Naive thymus-derived CD8-positive, alpha-beta T cell (primary cell): Measurements from ENCODE around the gene HLA-G. TPM values are rescaled to one million over a fixed set of nuclear protein-coding genes. Genes with fewer than 3 reads are reported as not detected.

ENCODE experiments used
- ATAC-seq, 2 donors: fragments of 150-1000 bp; cut with Tn5 transposase in 1 of 2; sonication (Bioruptor Pico), chemical (Tn5 transposase) in 1 of 2; 1 replicate in 1 of 2; 2 replicates in 1 of 2; pipeline ENCODE4 v1.10.0; 2021; ENCODE audit warnings: mild to moderate bottlenecking in 2 of 2, moderate library complexity in 2 of 2
- POLR2A ChIA-PET: fragments of 350-600 bp; sonication (Branson Sonifier 250); formaldehyde crosslinking; loops from one replicate; lab custom pipeline; 2021; ENCODE audit warnings: antibody characterized with exemption; lab: Charles Lee
- DNase-seq, 10 donors: peaks; one replicate each; pipeline versions ENCODE4 v3.0.0 to v3.0.0-alpha.2; 2020 to 2022
- H3K27ac Mint-ChIP-seq, 10 donors: one replicate each; pipeline ENCODE4 v1.8.0; 2020 to 2022; ENCODE audit warnings: mild to moderate bottlenecking in 10 of 10, mixed read lengths in 10 of 10, moderate library complexity in 4 of 10, inconsistent platforms in 1 of 10
- H3K27me3 Mint-ChIP-seq, 5 donors: one replicate each; pipeline ENCODE4 v1.8.0; 2021 to 2022; ENCODE audit warnings: mixed read lengths in 5 of 5
- H3K36me3 Mint-ChIP-seq, 3 donors: one replicate each; pipeline ENCODE4 v1.8.0; 2020 to 2022; ENCODE audit warnings: mixed read lengths in 3 of 3, mild to moderate bottlenecking in 2 of 3, inconsistent platforms in 1 of 3
- H3K4me1 Mint-ChIP-seq, 4 donors: one replicate each; pipeline ENCODE4 v1.8.0; 2021 to 2022; ENCODE audit warnings: mixed read lengths in 4 of 4
- H3K4me3 Mint-ChIP-seq, 10 donors: one replicate each; pipeline ENCODE4 v1.8.0; 2020 to 2022; ENCODE audit warnings: mild to moderate bottlenecking in 10 of 10, mixed read lengths in 10 of 10, moderate library complexity in 6 of 10, inconsistent platforms in 1 of 10
- H3K9me3 Mint-ChIP-seq, 9 donors: one replicate each; pipeline ENCODE4 v1.8.0; 2020 to 2022; ENCODE audit warnings: mixed read lengths in 9 of 9, mild to moderate bottlenecking in 3 of 9, inconsistent platforms in 1 of 9, moderate library complexity in 1 of 9
- polyA plus RNA-seq, 3 donors: library from polyadenylated mRNA; unstranded; fragments of 300-500 nt; fragmentation: Illumina TruSeq; gene quantifications; one replicate each; pipeline ENCODE4 v1.2.3, GENCODE V29; 2021
- total RNA-seq, 8 experiments: library from RNA in 2 of 8; stranded (reverse) in 2 of 8; gene quantifications; one replicate each; pipeline ENCODE4 v1.2.3 and lab custom pipeline; 2021 to 2026

HLA-G gene
- total and polyA plus RNA-seq, 5 experiments from 2014 or later: 0.75 to 1.9 (median 1.4) TPM

DNA sequence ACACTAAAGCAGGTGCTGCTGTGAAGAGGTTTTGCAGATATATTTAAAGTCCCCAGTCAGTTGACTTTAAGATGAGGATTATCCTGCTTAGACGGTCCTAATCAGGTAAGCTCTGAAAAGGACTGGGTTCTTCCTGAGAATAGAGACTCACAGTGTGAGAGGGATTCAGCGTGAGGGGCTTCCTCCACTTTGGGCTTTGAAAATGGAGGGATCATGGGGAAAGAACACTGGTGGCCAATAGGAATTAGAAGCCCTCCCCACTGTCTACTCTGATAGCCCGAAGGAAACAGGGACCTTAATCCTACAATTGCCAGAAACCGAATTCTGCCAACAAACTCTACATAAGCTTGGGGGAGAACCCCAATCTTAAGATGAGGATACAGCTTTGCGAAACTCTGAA lies 29.7 kb upstream of the HLA-G start:
- Mint-ChIP-seq H3K9me3 (no peaks in the 10 kb centered on the region), H3K36me3 (no peaks in the 10 kb centered on the region), H3K4me1 (peaks cover 5 to 9% (median 6%) of the 10 kb centered on the region in 4 donors), H3K27ac (no peak overlapping the region), H3K27me3 (peaks cover 15 to 45% (median 18%) of the 10 kb centered on the region in 5 donors), H3K4me3 (no peak overlapping the region)
- no peak for DNase-seq
- POLR2A ChIA-PET: interaction anchor here (1.1 kb wide), 1 partner anchor 155 kb away, joined by 3 read pairs; no protein-coding TSS in a partner anchor
- ATAC-seq: no peak

DNA sequence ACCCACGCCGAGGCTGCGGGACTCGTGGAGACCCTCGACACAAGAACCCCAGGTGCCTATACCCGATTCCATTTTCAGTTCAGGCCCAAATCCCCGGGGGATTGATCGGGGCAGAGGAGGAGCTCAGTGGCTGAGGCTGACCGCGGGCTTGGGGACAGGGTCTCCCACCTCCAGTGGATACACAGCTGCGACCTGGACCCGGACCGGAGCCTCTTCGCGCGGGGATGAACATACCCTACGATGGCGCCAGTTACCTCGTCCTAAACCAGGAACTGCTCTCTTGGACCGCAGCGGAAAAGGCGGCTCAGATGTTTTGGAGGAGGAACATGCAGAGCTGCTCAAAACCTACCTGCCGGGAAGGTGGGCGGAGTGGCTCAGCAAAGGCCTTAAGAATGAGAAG lies 27.4 kb upstream of the HLA-G start:
- POLR2A ChIA-PET: interaction anchor here (0.5 kb wide), 1 partner anchor 985 kb away, joined by 7 read pairs; no protein-coding TSS in a partner anchor
- no peaks in the 10 kb centered on the region for H3K9me3 Mint-ChIP-seq
- ATAC-seq: no peak
- no peak for DNase-seq
- peaks cover 5 to 30% (median 14%) of the 10 kb centered on the region in 5 donors for H3K27me3 Mint-ChIP-seq
- no peaks in the 10 kb centered on the region for H3K36me3 Mint-ChIP-seq
- no peaks in the 10 kb centered on the region for H3K4me1 Mint-ChIP-seq
- no peak overlapping the region for H3K4me3 Mint-ChIP-seq
- no peak overlapping the region for H3K27ac Mint-ChIP-seq

DNA sequence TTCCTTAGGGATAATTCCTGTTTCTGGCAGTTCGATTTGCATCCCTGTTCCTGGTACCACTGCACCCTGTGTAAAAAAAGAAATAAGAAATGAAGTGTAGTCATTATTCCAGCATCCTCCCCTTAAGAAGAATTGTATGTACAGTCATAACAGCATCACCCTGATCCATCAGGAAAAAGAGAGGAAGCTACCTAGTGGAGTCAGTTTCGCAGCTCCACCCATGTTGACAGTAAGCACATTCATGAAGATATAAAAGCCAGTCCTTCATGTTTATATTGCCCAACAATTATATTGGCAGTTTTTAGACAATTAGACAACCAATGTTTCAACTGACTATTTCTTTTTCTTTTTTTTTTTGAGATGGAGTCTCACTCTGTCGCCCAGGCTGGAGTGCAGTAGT lies 21.2 kb upstream of the HLA-G start:
- DNase-seq: no peak
- H3K27me3 Mint-ChIP-seq: peaks cover 10 to 32% (median 18%) of the 10 kb centered on the region in 5 donors
- H3K9me3 Mint-ChIP-seq: no peaks in the 10 kb centered on the region
- H3K4me3 Mint-ChIP-seq: no peak overlapping the region
- no peak overlapping the region for H3K27ac Mint-ChIP-seq
- no peaks in the 10 kb centered on the region for H3K36me3 Mint-ChIP-seq
- POLR2A ChIA-PET: no interaction called here
- no peaks in the 10 kb centered on the region for H3K4me1 Mint-ChIP-seq
- no peak for ATAC-seq

DNA sequence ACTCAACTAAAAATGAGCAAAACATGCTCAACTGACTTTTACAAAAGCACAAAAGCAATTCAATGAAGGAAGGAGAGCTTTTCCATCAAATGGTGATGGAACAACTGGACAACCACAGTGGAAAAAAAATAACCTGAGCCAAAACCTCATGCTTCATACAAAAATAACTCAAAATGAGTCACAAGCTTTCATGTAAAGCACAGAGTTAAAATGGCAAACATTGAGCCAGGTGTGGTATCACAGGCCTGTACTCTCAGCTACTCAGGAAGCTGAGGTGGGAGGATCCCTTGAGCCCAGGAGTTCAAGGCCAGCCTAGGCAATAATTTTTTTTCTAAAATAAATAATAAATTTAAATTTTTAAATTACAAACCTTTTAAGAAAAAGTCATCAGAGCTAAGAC lies 18.4 kb upstream of the HLA-G start:
- no peaks in the 10 kb centered on the region for H3K4me1 Mint-ChIP-seq
- POLR2A ChIA-PET: no interaction called here
- ATAC-seq: no peak

DNA sequence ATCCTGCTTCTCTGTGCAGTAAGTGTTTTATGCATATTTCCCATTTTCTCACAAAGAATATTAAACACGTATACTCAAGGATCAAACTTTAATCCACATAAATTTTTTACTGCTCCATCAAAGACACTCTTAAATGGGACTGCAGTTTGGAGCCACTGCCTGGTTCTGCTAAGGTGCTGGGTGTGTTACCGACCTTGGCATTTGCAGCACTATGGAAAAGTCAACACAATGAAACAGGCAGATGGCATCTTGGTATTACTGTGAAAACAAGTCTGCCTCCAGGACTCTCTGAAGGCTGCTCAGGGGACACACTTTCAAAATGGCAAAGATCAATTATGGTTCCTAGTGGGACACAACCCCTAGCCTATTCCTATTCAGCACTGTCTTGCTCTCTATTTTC lies 17.3 kb upstream of the HLA-G start:
- no peaks in the 10 kb centered on the region for H3K4me1 Mint-ChIP-seq
- H3K4me3 Mint-ChIP-seq: no peak overlapping the region
- no peaks in the 10 kb centered on the region for H3K9me3 Mint-ChIP-seq
- H3K27ac Mint-ChIP-seq: no peak overlapping the region
- DNase-seq (no peak), ATAC-seq (no peak)
- H3K36me3 Mint-ChIP-seq: no peaks in the 10 kb centered on the region
- POLR2A ChIA-PET: no interaction called here
- H3K27me3 Mint-ChIP-seq: peaks cover 11 to 33% (median 23%) of the 10 kb centered on the region in 5 donors

More for the DNA sequence above, 18.4 kb upstream of the HLA-G start:
- DNase-seq: no peak
- no peaks in the 10 kb centered on the region for H3K36me3 Mint-ChIP-seq
- H3K9me3 Mint-ChIP-seq: no peaks in the 10 kb centered on the region
- peaks cover 12 to 35% (median 23%) of the 10 kb centered on the region in 5 donors for H3K27me3 Mint-ChIP-seq
- no peak overlapping the region for H3K4me3 Mint-ChIP-seq
- no peak overlapping the region for H3K27ac Mint-ChIP-seq

DNA sequence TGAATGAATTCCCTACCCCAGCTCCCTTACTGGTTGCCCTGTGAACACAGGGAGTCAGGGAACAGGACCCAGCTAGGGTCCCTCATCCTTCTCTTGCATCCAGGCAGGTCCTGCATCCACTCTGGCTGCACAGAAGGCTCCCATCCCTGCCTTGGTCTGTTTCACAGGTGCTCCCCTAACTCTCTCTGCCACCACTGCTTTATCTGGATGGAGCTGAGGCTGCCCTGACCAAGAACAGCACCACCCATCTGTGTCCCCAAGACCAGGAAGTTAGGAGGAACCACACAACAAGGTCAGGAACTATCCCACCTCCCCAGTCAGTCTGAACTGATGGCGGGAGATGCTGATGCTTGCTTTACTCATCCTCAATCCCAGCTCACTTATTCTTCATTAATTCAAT lies 16.2 kb upstream of the HLA-G start:
- POLR2A ChIA-PET: no interaction called here
- H3K36me3 Mint-ChIP-seq: no peaks in the 10 kb centered on the region
- peaks cover 5 to 23% (median 18%) of the 10 kb centered on the region in 5 donors for H3K27me3 Mint-ChIP-seq
- no peak overlapping the region for H3K4me3 Mint-ChIP-seq
- no peak for ATAC-seq
- no peaks in the 10 kb centered on the region for H3K9me3 Mint-ChIP-seq
- peak overlapping the region in 1 of 10 donors; percentile 32 for H3K27ac Mint-ChIP-seq
- no peak for DNase-seq
- no peaks in the 10 kb centered on the region for H3K4me1 Mint-ChIP-seq

DNA sequence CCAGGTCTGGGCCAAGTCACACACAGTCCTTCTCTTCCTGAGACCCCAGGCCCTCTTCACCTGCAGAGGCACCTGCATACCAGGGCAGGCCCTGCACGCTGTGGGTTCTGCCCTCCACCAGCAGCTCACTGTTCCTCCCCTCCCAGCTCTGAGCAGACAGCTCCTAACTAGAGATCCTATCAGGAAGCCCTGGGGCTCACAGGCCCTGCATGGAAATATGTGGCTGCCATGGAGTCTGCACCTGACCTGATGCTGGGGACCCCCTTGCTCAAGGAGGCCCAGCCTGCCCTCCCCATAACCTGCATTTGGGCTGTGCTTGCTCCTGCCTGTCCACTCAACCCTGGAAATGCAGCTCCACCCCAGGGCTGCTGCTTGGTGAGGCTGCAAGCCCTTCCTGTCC lies 14.6 kb upstream of the HLA-G start:
- DNase-seq (no peak), ATAC-seq (no peak)
- H3K27me3 Mint-ChIP-seq: peaks cover 5 to 27% (median 18%) of the 10 kb centered on the region in 5 donors
- H3K9me3 Mint-ChIP-seq: no peaks in the 10 kb centered on the region
- H3K27ac Mint-ChIP-seq: peak overlapping the region in 2 of 10 donors; percentile 6 to 84
- no peak overlapping the region for H3K4me3 Mint-ChIP-seq
- H3K4me1 Mint-ChIP-seq: no peaks in the 10 kb centered on the region
- H3K36me3 Mint-ChIP-seq: no peaks in the 10 kb centered on the region
- POLR2A ChIA-PET: no interaction called here

DNA sequence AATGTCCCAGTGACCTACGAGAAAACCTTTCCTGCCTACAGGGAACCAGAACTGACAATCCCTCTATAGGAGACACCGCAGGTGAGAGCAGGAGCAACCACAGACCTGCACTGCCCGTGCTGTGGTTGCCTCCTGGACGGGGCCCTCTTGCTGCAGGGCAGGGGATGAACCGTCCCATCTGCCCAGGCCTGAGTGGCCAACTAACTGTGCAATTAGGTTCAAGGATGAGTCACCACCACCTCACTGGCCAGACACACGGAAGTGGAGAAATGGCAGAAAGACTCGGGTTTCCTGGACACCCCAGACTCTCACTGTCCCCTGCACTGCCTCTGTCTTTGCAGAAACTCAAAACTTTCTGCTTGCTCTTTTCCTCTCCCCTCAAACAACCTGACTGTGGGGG lies 13.8 kb upstream of the HLA-G start:
- DNase-seq (no peak), ATAC-seq (no peak)
- Mint-ChIP-seq H3K27me3 (peaks cover 10 to 35% (median 24%) of the 10 kb centered on the region in 5 donors), H3K36me3 (no peaks in the 10 kb centered on the region), H3K4me3 (no peak overlapping the region), H3K4me1 (no peaks in the 10 kb centered on the region), H3K9me3 (no peaks in the 10 kb centered on the region), H3K27ac (no peak overlapping the region)
- POLR2A ChIA-PET: no interaction called here

DNA sequence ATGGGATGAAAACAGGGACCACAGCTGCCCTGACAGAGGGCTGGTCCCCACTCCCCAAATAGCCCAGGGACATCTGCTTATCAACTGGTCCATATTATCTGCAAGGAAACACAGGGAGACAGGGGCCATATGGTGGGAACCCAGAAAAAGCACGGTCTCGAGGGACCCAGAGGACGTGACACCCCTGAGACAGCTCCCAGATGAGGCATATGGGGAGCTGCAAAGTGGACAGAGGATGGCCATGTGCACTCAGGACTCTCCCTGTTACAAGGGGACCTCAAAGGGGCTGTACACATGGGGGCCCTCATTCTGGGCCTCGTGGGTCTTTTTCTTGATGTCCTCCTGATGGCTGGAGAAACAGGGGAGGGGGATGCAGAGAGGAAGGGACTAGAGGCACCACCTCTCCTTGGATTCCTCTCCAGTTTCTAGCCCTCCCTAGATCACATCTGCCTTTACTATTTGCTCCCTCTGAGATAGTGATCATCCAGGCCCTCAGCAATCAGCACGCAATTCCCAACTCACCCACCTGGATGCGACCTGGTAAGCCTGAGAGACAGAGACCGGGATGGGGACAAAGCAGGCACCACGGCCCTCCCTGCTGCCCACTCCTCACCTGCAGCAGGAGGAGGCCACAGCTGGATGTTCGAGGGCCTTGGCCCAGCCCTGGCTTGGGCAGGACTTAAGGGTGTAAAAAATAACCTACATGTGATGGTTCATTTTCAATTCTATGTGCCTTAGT lies 13.1 kb upstream of the HLA-G start:
- peaks cover 14 to 42% (median 31%) of the 10 kb centered on the region in 5 donors for H3K27me3 Mint-ChIP-seq
- H3K4me3 Mint-ChIP-seq: no peak overlapping the region
- POLR2A ChIA-PET: no interaction called here
- no peak for DNase-seq
- no peaks in the 10 kb centered on the region for H3K9me3 Mint-ChIP-seq
- H3K4me1 Mint-ChIP-seq: no peaks in the 10 kb centered on the region
- H3K36me3 Mint-ChIP-seq: no peaks in the 10 kb centered on the region
- ATAC-seq: no peak
- no peak overlapping the region for H3K27ac Mint-ChIP-seq

DNA sequence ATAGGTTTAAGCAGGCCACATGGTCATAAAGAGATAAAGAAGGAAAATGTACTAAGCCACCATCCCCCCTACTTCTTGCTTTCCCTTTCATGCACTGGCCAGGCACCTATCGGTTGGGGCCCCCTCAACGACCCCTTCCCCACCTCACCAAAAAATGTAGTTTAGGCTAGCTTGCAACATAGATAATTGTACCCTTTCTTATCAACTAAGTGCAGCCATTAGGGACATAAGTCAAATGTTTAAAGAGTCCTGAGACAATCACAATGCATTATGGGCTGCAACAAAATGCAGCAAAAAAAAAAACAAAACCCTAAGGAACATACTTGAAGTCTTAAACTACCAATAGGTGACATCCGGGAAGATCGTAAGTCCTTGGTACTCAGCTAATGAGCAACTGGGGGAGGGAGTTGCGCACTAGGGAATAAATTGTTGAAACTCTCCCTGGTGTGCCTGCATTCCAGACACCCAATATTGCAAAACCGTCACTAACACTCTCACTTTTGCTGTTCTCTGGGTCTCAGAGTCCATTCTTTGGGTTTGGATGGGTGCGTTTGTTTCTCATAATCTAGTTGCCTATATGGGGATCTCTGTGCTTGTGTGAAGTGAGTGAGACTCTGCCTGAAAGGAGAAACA lies 12.4 kb upstream of the HLA-G start:
- peaks cover 16 to 44% (median 31%) of the 10 kb centered on the region in 5 donors for H3K27me3 Mint-ChIP-seq
- no peaks in the 10 kb centered on the region for H3K9me3 Mint-ChIP-seq
- POLR2A ChIA-PET: no interaction called here
- DNase-seq (no peak), ATAC-seq (no peak)
- H3K4me1 Mint-ChIP-seq: no peaks in the 10 kb centered on the region
- no peaks in the 10 kb centered on the region for H3K36me3 Mint-ChIP-seq
- H3K27ac Mint-ChIP-seq: no peak overlapping the region
- H3K4me3 Mint-ChIP-seq: no peak overlapping the region

DNA sequence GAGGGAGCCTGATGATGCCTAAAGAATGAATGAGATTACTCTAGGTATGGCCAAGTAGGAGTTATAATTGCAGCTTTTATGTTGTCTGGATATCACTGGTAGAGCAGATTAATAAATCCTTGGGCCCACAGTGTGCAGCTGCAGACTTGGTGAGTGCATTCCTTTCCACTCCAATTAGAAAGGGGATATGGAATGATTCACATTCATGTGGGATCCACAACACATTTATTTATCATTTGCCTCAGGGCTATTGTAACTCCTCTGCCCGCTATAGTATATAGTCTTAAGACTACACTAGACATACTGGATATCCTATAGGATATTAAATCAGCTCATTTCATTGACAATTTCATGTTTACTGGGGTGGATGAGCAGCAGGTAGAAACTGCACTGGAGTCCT lies 11.6 kb upstream of the HLA-G start:
- Mint-ChIP-seq H3K9me3 (no peaks in the 10 kb centered on the region), H3K4me3 (no peak overlapping the region), H3K27ac (no peak overlapping the region), H3K36me3 (no peaks in the 10 kb centered on the region), H3K27me3 (peaks cover 17 to 44% (median 31%) of the 10 kb centered on the region in 5 donors), H3K4me1 (no peaks in the 10 kb centered on the region)
- no peak for ATAC-seq
- DNase-seq: no peak
- POLR2A ChIA-PET: no interaction called here

DNA sequence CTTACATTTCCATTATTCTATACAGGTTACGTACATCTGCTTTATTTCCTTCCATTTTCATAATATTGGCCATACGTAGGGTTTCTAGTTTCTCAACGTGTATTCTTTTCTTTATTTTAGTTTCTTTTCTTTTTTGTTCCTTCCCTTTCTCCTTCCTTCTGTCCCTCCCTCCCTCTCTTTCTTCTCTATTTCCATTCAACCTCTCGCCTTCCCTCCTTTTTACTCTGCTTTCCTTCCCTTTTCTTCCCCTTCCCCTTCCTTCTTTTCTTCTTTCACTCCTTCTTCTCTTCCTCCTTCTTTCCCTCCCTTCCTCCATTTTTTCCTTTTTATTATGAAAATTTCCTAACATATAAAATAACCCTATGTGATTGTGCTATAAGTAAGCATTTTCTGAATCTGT lies 8.7 kb upstream of the HLA-G start:
- Mint-ChIP-seq H3K27me3 (peaks cover 23 to 44% (median 37%) of the 10 kb centered on the region in 5 donors), H3K36me3 (no peaks in the 10 kb centered on the region), H3K4me1 (no peaks in the 10 kb centered on the region), H3K4me3 (no peak overlapping the region), H3K9me3 (no peaks in the 10 kb centered on the region), H3K27ac (no peak overlapping the region)
- POLR2A ChIA-PET: no interaction called here
- no peak for ATAC-seq
- no peak for DNase-seq

DNA sequence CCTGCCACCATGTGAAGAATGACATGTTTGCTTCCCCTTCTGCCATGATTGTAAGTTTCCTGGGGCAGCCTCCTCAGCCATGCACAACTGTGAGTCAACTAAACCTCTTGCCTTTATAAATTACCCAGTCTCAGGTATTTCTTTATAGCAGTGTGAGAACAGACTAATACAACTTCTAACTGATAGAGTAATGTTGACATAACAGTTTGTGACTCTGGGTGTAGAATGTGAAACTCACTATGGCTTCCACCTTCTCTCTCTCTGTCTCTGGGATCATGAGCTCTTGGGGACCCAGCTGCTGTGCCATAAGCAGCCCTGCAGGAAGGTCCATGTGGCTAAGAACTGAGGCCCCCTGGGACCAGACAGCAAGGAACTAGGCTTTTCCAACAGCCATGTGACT lies 3.5 kb upstream of the HLA-G start:
- no peak overlapping the region for H3K27ac Mint-ChIP-seq

More for the DNA sequence above, 3.5 kb upstream of the HLA-G start:
- POLR2A ChIA-PET: no interaction called here
- H3K9me3 Mint-ChIP-seq: no peaks in the 10 kb centered on the region
- peaks cover 25 to 63% (median 32%) of the 10 kb centered on the region in 5 donors for H3K27me3 Mint-ChIP-seq
- no peak for ATAC-seq
- H3K36me3 Mint-ChIP-seq: peaks cover 0 to 2% (median 0%) of the 10 kb centered on the region in 3 donors
- H3K4me3 Mint-ChIP-seq: no peak overlapping the region
- peaks cover 0 to 21% (median 9%) of the 10 kb centered on the region in 4 donors for H3K4me1 Mint-ChIP-seq
- no peak for DNase-seq
